Esophagus squamous epithelium (tissue), 4 donors: ENCODE data around the gene STARD5.

Source experiments
- CTCF ChIP-seq, 6 experiments: fragments of 450-650 bp in 4 of 6; fragments of 200-600 bp in 2 of 6; sonication (generic) in 2 of 6; IDR thresholded peaks; one replicate each; pipeline ENCODE4 v1.5.1; 2016 to 2019; ENCODE audit warnings: antibody characterized with exemption in 6 of 6, mild to moderate bottlenecking in 4 of 6, moderate library complexity in 4 of 6
- POLR2A ChIP-seq, 4 donors: fragments of 450-650 bp; IDR thresholded peaks; one replicate each; pipeline ENCODE4 v1.6.1; 2017; ENCODE audit warnings: antibody characterized with exemption in 4 of 4, mild to moderate bottlenecking in 4 of 4, moderate library complexity in 3 of 4

- no peak for TF ChIP-seq CTCF (IDR thresholded peaks at IDR 0.05)
- TF ChIP-seq POLR2A (IDR thresholded peaks at IDR 0.05), result no peak
Measured at GRCh38 chr15:81259760-81260298, 64.1 kb downstream of the STARD5 start.
